ENCODE measurements around the gene GRID1.

The GRID1 gene

GRCh38 chr10:85902051-85902450, 464.5 kb downstream of the GRID1 start:
- TF ChIP-seq JUND (IDR thresholded peaks at IDR 0.05; ENCODE audit: low read depth) = no peak
- DNase-seq (ENCODE audit: low read depth in 1 of 2, low spot score in 1 of 2) = no peak
- in situ Hi-C loops (cut with HindIII; ENCODE audit: low pct_unique_long_range_greater_than_20kb, low sequenced_read_pairs) = no loop called here

GRCh38 chr10:85901599-85901998, 465.0 kb downstream of the GRID1 start:
- in situ Hi-C loops (cut with HindIII; ENCODE audit: low pct_unique_long_range_greater_than_20kb, low sequenced_read_pairs) = no loop called here
- no peak for DNase-seq (ENCODE audit: low read depth in 1 of 2, low spot score in 1 of 2)
- no peak for TF ChIP-seq JUND (IDR thresholded peaks at IDR 0.05; ENCODE audit: low read depth)

- in situ Hi-C loops (cut with HindIII; ENCODE audit: low pct_unique_long_range_greater_than_20kb, low sequenced_read_pairs) = no loop called here
- no peak for DNase-seq (ENCODE audit: low read depth in 1 of 2, low spot score in 1 of 2)
- no peak for TF ChIP-seq JUND (IDR thresholded peaks at IDR 0.05; ENCODE audit: low read depth)
Measured at GRCh38 chr10:85900487-85900886, 466.1 kb downstream of the GRID1 start.

GRCh38 chr10:85900061-85900460, 466.5 kb downstream of the GRID1 start:
- no peak for DNase-seq (ENCODE audit: low read depth in 1 of 2, low spot score in 1 of 2)
- no peak for TF ChIP-seq JUND (IDR thresholded peaks at IDR 0.05; ENCODE audit: low read depth)
- in situ Hi-C loops (cut with HindIII; ENCODE audit: low pct_unique_long_range_greater_than_20kb, low sequenced_read_pairs) = no loop called here

- in situ Hi-C loops (cut with HindIII; ENCODE audit: low pct_unique_long_range_greater_than_20kb, low sequenced_read_pairs) = no loop called here
- no peak for TF ChIP-seq JUND (IDR thresholded peaks at IDR 0.05; ENCODE audit: low read depth)
- DNase-seq (ENCODE audit: low read depth in 1 of 2, low spot score in 1 of 2) = no peak
Measured at GRCh38 chr10:85891472-85891871, 475.1 kb downstream of the GRID1 start.

GRCh38 chr10:85888559-85888958, 478.0 kb downstream of the GRID1 start:
- no peak for DNase-seq (ENCODE audit: low read depth in 1 of 2, low spot score in 1 of 2)
- no peak for TF ChIP-seq JUND (IDR thresholded peaks at IDR 0.05; ENCODE audit: low read depth)
- in situ Hi-C loops (cut with HindIII; ENCODE audit: low pct_unique_long_range_greater_than_20kb, low sequenced_read_pairs) = no loop called here

- in situ Hi-C loops (cut with HindIII; ENCODE audit: low pct_unique_long_range_greater_than_20kb, low sequenced_read_pairs) = no loop called here
- no peak for DNase-seq (ENCODE audit: low read depth in 1 of 2, low spot score in 1 of 2)
- TF ChIP-seq JUND (IDR thresholded peaks at IDR 0.05; ENCODE audit: low read depth) = no peak
Measured at GRCh38 chr10:85888004-85888403, 478.6 kb downstream of the GRID1 start.

- no peak for DNase-seq (ENCODE audit: low read depth in 1 of 2, low spot score in 1 of 2)
- TF ChIP-seq JUND (IDR thresholded peaks at IDR 0.05; ENCODE audit: low read depth) = no peak
- in situ Hi-C loops (cut with HindIII; ENCODE audit: low pct_unique_long_range_greater_than_20kb, low sequenced_read_pairs) = no loop called here
Measured at GRCh38 chr10:85874208-85874607, 492.4 kb downstream of the GRID1 start.

- no peak for DNase-seq (ENCODE audit: low read depth in 1 of 2, low spot score in 1 of 2)
- in situ Hi-C loops (cut with HindIII; ENCODE audit: low pct_unique_long_range_greater_than_20kb, low sequenced_read_pairs) = no loop called here
- TF ChIP-seq JUND (IDR thresholded peaks at IDR 0.05; ENCODE audit: low read depth) = no peak
Measured at GRCh38 chr10:85873063-85873462, 493.5 kb downstream of the GRID1 start.

- DNase-seq (ENCODE audit: low read depth in 1 of 2, low spot score in 1 of 2) = no peak
- no peak for TF ChIP-seq JUND (IDR thresholded peaks at IDR 0.05; ENCODE audit: low read depth)
- in situ Hi-C loops (cut with HindIII; ENCODE audit: low pct_unique_long_range_greater_than_20kb, low sequenced_read_pairs) = no loop called here
Measured at GRCh38 chr10:85868627-85869499, 497.7 kb downstream of the GRID1 start.

- DNase-seq (ENCODE audit: low read depth in 1 of 2, low spot score in 1 of 2) = no peak
- in situ Hi-C loops (cut with HindIII; ENCODE audit: low pct_unique_long_range_greater_than_20kb, low sequenced_read_pairs) = no loop called here
- no peak for TF ChIP-seq JUND (IDR thresholded peaks at IDR 0.05; ENCODE audit: low read depth)
Measured at GRCh38 chr10:85864868-85865526, 501.6 kb downstream of the GRID1 start.

GRCh38 chr10:85864173-85864549, 502.4 kb downstream of the GRID1 start:
- DNase-seq (ENCODE audit: low read depth in 1 of 2, low spot score in 1 of 2) = no peak
- in situ Hi-C loops (cut with HindIII; ENCODE audit: low pct_unique_long_range_greater_than_20kb, low sequenced_read_pairs) = no loop called here
- no peak for TF ChIP-seq JUND (IDR thresholded peaks at IDR 0.05; ENCODE audit: low read depth)
